ENCODE measurements around the gene SNCAIP. TPM values are rescaled to one million over a fixed set of nuclear protein-coding genes. Genes with fewer than 3 reads are reported as not detected.

Gene SNCAIP
- total RNA-seq, 4 donors from 2014 or later, result 0.83 to 4.2 (median 2.9) TPM

DNA sequence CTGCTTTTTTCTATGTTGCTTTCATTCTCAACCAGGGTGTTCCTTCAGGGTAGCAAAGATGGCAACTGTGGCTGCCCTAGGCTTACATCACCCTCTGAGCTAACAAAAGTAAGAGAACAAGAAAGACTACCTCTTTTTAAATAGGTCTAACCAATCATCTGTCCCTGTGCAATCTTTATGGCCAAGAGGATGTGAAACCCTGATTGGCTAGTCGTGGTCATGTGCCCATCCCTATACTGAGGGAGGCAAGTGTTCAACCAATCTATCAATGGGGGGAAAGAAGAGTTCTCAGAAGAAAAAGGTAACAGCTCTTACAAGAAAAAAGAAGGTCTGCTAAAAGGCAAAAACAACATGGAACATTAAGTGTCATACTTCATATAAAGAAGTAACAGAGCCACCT, 11.7 kb upstream of the SNCAIP start:
- no peaks in the 10 kb centered on the region for H3K36me3 ChIP-seq
- H3K27ac ChIP-seq (replicated peaks in 1 of 4), result no peak overlapping the region
- H3K27me3 ChIP-seq, result no peaks in the 10 kb centered on the region
- peaks cover 0 to 17% (median 15%) of the 10 kb centered on the region in 4 donors for H3K4me1 ChIP-seq
- no peaks in the 10 kb centered on the region for H3K9me3 ChIP-seq
- no peak for DNase-seq (ENCODE audit: extremely low spot score)
- 90% methylated on average over 1 of the region's 1 CpG for WGBS
- intact Hi-C loops (cut with DNase I), result no loop called here
- no peak overlapping the region for H3K4me3 ChIP-seq
- TF ChIP-seq POLR2A (IDR thresholded peaks at IDR 0.05; ENCODE audit: low read depth) (no peak), POLR2AphosphoS5 (IDR thresholded peaks at IDR 0.05) (no peak), EP300 (IDR thresholded peaks at IDR 0.05) (no peak)
- TF ChIP-seq, protein P1, sequence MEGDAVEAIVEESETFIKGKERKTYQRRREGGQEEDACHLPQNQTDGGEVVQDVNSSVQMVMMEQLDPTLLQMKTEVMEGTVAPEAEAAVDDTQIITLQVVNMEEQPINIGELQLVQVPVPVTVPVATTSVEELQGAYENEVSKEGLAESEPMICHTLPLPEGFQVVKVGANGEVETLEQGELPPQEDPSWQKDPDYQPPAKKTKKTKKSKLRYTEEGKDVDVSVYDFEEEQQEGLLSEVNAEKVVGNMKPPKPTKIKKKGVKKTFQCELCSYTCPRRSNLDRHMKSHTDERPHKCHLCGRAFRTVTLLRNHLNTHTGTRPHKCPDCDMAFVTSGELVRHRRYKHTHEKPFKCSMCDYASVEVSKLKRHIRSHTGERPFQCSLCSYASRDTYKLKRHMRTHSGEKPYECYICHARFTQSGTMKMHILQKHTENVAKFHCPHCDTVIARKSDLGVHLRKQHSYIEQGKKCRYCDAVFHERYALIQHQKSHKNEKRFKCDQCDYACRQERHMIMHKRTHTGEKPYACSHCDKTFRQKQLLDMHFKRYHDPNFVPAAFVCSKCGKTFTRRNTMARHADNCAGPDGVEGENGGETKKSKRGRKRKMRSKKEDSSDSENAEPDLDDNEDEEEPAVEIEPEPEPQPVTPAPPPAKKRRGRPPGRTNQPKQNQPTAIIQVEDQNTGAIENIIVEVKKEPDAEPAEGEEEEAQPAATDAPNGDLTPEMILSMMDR (IDR thresholded peaks at IDR 0.05), result no peak

DNA sequence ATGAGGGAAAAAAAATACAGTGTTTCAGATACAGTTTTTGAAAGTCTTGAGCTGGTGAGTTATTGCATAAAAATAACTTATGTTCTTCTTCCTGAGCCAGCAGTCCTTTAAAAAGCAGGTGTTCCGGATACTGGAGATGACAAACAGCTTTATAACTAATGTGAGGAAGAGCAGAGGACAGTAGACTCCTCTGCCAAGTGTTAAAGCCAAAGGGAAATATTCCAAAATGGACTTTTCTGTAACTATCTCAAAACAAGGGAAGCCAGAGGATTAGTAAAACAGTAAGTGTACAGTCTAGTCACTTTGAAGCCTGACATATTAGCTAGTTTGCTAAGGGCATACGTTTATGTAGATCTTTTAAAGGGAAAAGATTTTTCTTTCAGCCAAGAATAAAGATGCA, 11.0 kb upstream of the SNCAIP start:
- 31% methylated on average over 2 of the region's 2 CpGs for WGBS
- peaks cover 0 to 17% (median 15%) of the 10 kb centered on the region in 4 donors for H3K4me1 ChIP-seq

DNA sequence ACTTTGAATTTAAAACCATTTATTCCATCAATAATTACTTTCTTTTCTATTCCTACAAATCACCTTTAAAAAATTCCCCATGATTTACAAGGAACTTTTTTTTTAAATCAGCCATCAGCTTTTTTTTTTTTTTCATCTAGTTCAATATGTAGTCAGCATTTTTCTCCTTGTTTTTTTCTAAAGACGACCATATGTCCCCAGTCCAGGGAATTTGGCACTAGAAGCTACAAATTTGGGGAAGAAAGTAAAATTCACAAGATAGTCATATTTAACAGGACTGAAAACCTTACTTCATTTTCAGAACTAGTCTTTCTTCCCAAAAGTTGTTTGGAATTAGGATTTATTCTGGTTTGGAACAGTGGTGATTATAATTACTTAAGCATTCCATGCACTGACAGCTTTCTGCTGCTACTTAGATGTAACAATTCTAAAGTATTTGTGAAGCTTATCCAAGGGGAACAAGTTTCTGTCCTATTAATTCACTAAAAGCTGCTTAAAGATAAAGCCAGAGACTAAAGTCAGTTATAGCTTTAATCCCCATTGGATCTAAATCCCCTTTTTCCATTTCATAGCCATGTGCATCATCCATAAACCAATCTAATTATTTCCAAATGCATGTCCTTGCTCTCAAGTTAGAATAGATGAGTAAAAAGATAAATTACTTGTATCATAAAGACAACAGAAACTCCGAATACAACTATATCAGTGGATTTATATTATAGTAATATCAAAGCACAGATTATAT, 7.4 kb upstream of the SNCAIP start:
- no peak overlapping the region for H3K4me3 ChIP-seq
- H3K9me3 ChIP-seq, result no peaks in the 10 kb centered on the region
- H3K27ac ChIP-seq (replicated peaks in 1 of 4), result no peak overlapping the region
- no peaks in the 10 kb centered on the region for H3K27me3 ChIP-seq
- WGBS, result 81% methylated on average over 2 of the region's 2 CpGs
- TF ChIP-seq EP300 (IDR thresholded peaks at IDR 0.05) (no peak), POLR2A (IDR thresholded peaks at IDR 0.05; ENCODE audit: low read depth) (no peak), POLR2AphosphoS5 (IDR thresholded peaks at IDR 0.05) (no peak)
- TF ChIP-seq, protein P1 (IDR thresholded peaks at IDR 0.05), result no peak
- no peak for DNase-seq (ENCODE audit: extremely low spot score)
- H3K36me3 ChIP-seq, result no peaks in the 10 kb centered on the region
- intact Hi-C loops (cut with DNase I), result no loop called here
- H3K4me1 ChIP-seq, result peaks cover 0 to 17% (median 15%) of the 10 kb centered on the region in 4 donors

More for the DNA sequence above, 11.0 kb upstream of the SNCAIP start:
- H3K9me3 ChIP-seq, result no peaks in the 10 kb centered on the region
- no peak for TF ChIP-seq POLR2A (IDR thresholded peaks at IDR 0.05; ENCODE audit: low read depth)
- TF ChIP-seq POLR2AphosphoS5 (IDR thresholded peaks at IDR 0.05), result no peak
- no peak for TF ChIP-seq EP300 (IDR thresholded peaks at IDR 0.05)
- TF ChIP-seq, protein P1 (IDR thresholded peaks at IDR 0.05), result no peak
- DNase-seq (ENCODE audit: extremely low spot score), result no peak
- H3K27ac ChIP-seq (replicated peaks in 1 of 4), result no peak overlapping the region
- H3K36me3 ChIP-seq, result no peaks in the 10 kb centered on the region
- intact Hi-C loops (cut with DNase I), result no loop called here
- H3K4me3 ChIP-seq, result no peak overlapping the region
- H3K27me3 ChIP-seq, result no peaks in the 10 kb centered on the region

DNA sequence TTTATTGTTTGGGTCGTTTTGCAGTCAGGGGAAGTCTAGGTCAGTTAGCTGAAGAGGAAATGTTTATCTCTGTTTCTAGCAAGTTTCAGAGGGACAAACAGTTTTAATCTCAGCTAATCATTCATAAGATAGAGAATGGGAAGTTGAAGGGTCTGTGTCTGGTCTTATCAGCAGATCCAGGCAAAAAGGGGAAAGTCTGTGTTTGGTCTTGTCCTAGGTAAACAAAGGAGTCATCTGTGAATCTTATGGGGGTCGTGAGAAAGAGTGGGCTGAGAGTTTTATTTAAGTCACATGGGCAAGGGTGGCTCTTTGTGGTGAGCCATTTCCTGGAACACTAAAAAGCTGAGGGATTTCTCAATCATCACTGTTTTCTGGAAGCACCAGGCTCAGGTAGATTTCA, 5.6 kb upstream of the SNCAIP start:
- no peak for TF ChIP-seq EP300 (IDR thresholded peaks at IDR 0.05)
- no peaks in the 10 kb centered on the region for H3K36me3 ChIP-seq
- intact Hi-C loops (cut with DNase I), result no loop called here
- H3K4me1 ChIP-seq, result peaks cover 0 to 9% (median 5%) of the 10 kb centered on the region in 4 donors
- 50% methylated on average over 2 of the region's 2 CpGs for WGBS
- peaks cover 0 to 2% (median 0%) of the 10 kb centered on the region in 4 donors for H3K27me3 ChIP-seq
- H3K27ac ChIP-seq (replicated peaks in 1 of 4), result no peak overlapping the region
- H3K9me3 ChIP-seq, result no peaks in the 10 kb centered on the region
- no peak for DNase-seq (ENCODE audit: extremely low spot score)
- H3K4me3 ChIP-seq, result no peak overlapping the region

DNA sequence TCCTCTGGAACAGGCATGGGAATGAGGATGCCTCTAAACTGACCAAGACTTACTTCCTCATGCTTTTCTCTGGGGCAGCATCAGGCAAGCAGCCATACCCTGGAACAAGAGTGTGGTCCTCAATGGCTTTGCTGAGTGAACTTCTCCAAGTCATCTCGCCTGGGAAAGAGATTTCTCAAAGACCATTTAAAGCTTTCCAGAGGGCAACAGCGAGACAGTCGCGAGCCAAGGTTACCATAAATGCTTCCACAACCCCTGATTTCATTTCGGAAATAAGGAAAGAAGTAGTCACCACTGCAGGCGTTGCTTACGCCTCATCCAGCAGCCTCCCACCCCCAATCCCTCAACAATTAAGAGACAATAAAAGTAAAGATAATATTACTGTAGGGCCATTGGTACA, 1.1 kb upstream of the SNCAIP start:
- whole genome bisulfite sequencing, result 75% methylated on average over 7 of the region's 7 CpGs

More for the DNA sequence above, 1.1 kb upstream of the SNCAIP start:
- Histone ChIP-seq H3K4me3 (peak overlapping the region; percentile 65 to 73 (median 68)), H3K4me1 (peaks cover 14 to 34% (median 22%) of the 10 kb centered on the region in 4 donors), H3K36me3 (no peaks in the 10 kb centered on the region), H3K27me3 (peaks cover 0 to 43% (median 6%) of the 10 kb centered on the region in 4 donors), H3K9me3 (no peaks in the 10 kb centered on the region), H3K27ac (replicated peaks in 1 of 4) (no peak overlapping the region)
- TF ChIP-seq POLR2AphosphoS5 (IDR thresholded peaks at IDR 0.05) (no peak), EP300 (IDR thresholded peaks at IDR 0.05) (no peak), POLR2A (IDR thresholded peaks at IDR 0.05; ENCODE audit: low read depth) (no peak)
- TF ChIP-seq, protein P1 (IDR thresholded peaks at IDR 0.05), result no peak
- DNase-seq (ENCODE audit: extremely low spot score), result no peak
- intact Hi-C loops (cut with DNase I), result no loop called here
